Measurements from ENCODE around the gene MIEF1.
"Not testable (repeated sequence)": the region's sequence is repeated elsewhere in the genome, so short reads cannot be mapped to it uniquely, and the experiment has no call there.

Gene MIEF1

GRCh38 chr22:39493759-39494158 lies 8.3 kb upstream of the MIEF1 start:
- DNase-seq, result no peak
- no peaks in the 10 kb centered on the region for H3K27me3 Mint-ChIP-seq
- no peak overlapping the region for H3K27ac Mint-ChIP-seq
- H3K4me3 Mint-ChIP-seq, result no peak overlapping the region
- no peak for ATAC-seq
- no peaks in the 10 kb centered on the region for H3K9me3 Mint-ChIP-seq
- H3K4me1 Mint-ChIP-seq, result peaks cover 47% of the 10 kb centered on the region

GRCh38 chr22:39494471-39495120 lies 7.5 kb upstream of the MIEF1 start:
- no peak for ATAC-seq
- Mint-ChIP-seq H3K4me1 (peaks cover 40% of the 10 kb centered on the region), H3K27me3 (no peaks in the 10 kb centered on the region), H3K9me3 (no peaks in the 10 kb centered on the region), H3K4me3 (no peak overlapping the region), H3K27ac (peak overlapping the region in 1 of 2 donors; percentile 43)
- no peak for DNase-seq

- Mint-ChIP-seq H3K27ac (no peak overlapping the region), H3K27me3 (no peaks in the 10 kb centered on the region), H3K4me3 (no peak overlapping the region), H3K4me1 (peaks cover 30% of the 10 kb centered on the region), H3K9me3 (no peaks in the 10 kb centered on the region)
- peak; percentile 47 to 54 for DNase-seq
- peak; percentile 84 for ATAC-seq
Measured at GRCh38 chr22:39496131-39496838, 5.8 kb upstream of the MIEF1 start.

- Mint-ChIP-seq H3K27me3 (no peaks in the 10 kb centered on the region), H3K27ac (no peak overlapping the region), H3K4me3 (no peak overlapping the region), H3K4me1 (peaks cover 37% of the 10 kb centered on the region), H3K9me3 (no peaks in the 10 kb centered on the region)
- DNase-seq, result no peak
- ATAC-seq, result no peak
Measured at GRCh38 chr22:39497429-39497828, 4.7 kb upstream of the MIEF1 start.

DNA sequence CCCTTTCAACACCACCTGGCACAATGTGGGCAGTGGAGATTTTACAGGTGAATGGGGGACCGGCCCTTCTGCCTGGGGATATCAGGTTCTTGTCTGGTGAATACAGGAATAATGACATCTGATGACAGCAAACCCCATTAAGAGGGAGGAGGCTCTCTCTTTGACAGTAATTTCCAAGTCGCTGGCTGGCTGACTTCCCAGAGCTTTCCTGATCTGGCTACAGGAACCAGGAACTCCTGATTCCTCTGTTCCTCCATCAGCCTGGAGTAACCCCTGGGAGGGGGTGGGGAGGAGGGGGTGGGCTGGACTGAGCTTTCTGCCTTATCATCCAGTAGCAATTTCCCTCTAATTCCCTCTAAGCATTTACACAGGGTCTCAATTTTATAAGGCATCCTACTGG lies 3.7 kb upstream of the MIEF1 start:
- no peak overlapping the region for H3K4me3 Mint-ChIP-seq
- H3K4me1 Mint-ChIP-seq, result peaks cover 40% of the 10 kb centered on the region
- DNase-seq (no peak), ATAC-seq (no peak)
- H3K9me3 Mint-ChIP-seq, result no peaks in the 10 kb centered on the region
- H3K27ac Mint-ChIP-seq, result no peak overlapping the region
- H3K27me3 Mint-ChIP-seq, result no peaks in the 10 kb centered on the region

GRCh38 chr22:39498802-39499201 lies 3.3 kb upstream of the MIEF1 start:
- Mint-ChIP-seq H3K27me3 (no peaks in the 10 kb centered on the region), H3K27ac (no peak overlapping the region), H3K4me3 (no peak overlapping the region), H3K9me3 (no peaks in the 10 kb centered on the region), H3K4me1 (peaks cover 44% of the 10 kb centered on the region)
- DNase-seq (no peak), ATAC-seq (no peak)

- ATAC-seq (no peak), DNase-seq (no peak)
- H3K27ac Mint-ChIP-seq, result no peak overlapping the region
- H3K4me1 Mint-ChIP-seq, result peaks cover 49% of the 10 kb centered on the region
- H3K27me3 Mint-ChIP-seq, result no peaks in the 10 kb centered on the region
- no peaks in the 10 kb centered on the region for H3K9me3 Mint-ChIP-seq
- H3K4me3 Mint-ChIP-seq, result no peak overlapping the region
Measured at GRCh38 chr22:39500101-39500500, 2.0 kb upstream of the MIEF1 start.

DNA sequence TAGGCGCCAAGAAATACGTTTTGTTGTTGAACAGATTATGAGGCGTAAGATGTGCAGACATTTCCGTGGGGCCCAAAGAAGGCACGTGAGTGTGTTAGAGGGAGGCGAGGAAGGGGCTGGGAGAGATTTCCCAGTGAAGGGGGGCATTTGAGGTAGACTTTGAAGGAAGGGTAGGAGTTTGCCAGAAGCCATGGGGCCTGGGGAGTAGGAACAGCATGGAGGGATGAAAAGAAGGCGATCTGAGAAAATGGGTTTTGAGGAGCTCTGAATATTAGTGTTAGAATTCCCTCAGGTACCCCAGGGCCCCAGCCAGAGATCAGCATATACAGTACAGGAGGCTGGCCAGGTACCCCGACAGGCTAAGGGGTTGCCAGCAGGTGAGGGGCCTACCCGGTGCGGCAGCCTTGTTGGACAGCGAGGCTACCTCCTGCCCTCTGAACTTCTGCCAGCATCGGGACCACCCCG lies 414 bp upstream of the MIEF1 start:
- DNase-seq (no peak), ATAC-seq (peak; percentile 60)
- Mint-ChIP-seq H3K4me1 (peaks cover 54% of the 10 kb centered on the region), H3K9me3 (no peaks in the 10 kb centered on the region), H3K27ac (peak overlapping the region; percentile 96 to 100), H3K4me3 (peak overlapping the region; percentile 92 to 94), H3K27me3 (no peaks in the 10 kb centered on the region)

- DNase-seq (no peak), ATAC-seq (no peak)
- no peaks in the 10 kb centered on the region for H3K9me3 Mint-ChIP-seq
- peak overlapping the region; percentile 89 to 96 for H3K27ac Mint-ChIP-seq
- peak overlapping the region; percentile 92 to 94 for H3K4me3 Mint-ChIP-seq
- peaks cover 50% of the 10 kb centered on the region for H3K4me1 Mint-ChIP-seq
- no peaks in the 10 kb centered on the region for H3K27me3 Mint-ChIP-seq
Measured at GRCh38 chr22:39502789-39503409, 809 bp downstream of the MIEF1 start.

DNA sequence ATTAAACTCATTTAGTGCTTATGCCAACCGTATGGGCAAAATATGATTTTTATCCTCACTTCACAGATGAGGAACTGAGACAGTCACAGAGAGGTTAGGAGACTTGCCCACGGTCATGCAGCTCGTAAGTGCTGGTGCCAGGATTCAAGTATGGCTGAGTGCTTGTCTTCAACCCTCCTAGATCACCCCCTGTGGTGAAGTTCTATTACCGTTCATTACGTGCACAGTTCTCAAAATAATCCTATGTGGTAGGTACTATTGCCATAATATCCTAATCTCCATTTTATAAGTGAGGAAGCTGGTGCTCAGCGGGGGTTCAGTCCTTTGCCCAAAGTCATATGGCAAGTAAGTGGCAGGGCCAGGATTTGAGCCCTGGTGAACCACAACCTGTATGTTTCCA lies 1.5 kb downstream of the MIEF1 start:
- ATAC-seq (no peak), DNase-seq (no peak)
- H3K27me3 Mint-ChIP-seq, result no peaks in the 10 kb centered on the region
- peak overlapping the region; percentile 79 to 89 for H3K27ac Mint-ChIP-seq
- H3K9me3 Mint-ChIP-seq, result no peaks in the 10 kb centered on the region
- H3K4me3 Mint-ChIP-seq, result peak overlapping the region; percentile 92 to 94
- peaks cover 57% of the 10 kb centered on the region for H3K4me1 Mint-ChIP-seq

GRCh38 chr22:39504071-39504470 lies 2.0 kb downstream of the MIEF1 start:
- Mint-ChIP-seq H3K27me3 (no peaks in the 10 kb centered on the region), H3K27ac (no peak overlapping the region), H3K9me3 (no peaks in the 10 kb centered on the region), H3K4me3 (peak overlapping the region; percentile 92 to 94), H3K4me1 (peaks cover 59% of the 10 kb centered on the region)
- ATAC-seq (no peak), DNase-seq (no peak)

GRCh38 chr22:39507021-39507420 lies 4.9 kb downstream of the MIEF1 start:
- not testable (repeated sequence) for H3K27me3 Mint-ChIP-seq, ATAC-seq, H3K27ac Mint-ChIP-seq, DNase-seq, H3K9me3 Mint-ChIP-seq, H3K4me3 Mint-ChIP-seq
- peaks cover 54% of the 10 kb centered on the region for H3K4me1 Mint-ChIP-seq

DNA sequence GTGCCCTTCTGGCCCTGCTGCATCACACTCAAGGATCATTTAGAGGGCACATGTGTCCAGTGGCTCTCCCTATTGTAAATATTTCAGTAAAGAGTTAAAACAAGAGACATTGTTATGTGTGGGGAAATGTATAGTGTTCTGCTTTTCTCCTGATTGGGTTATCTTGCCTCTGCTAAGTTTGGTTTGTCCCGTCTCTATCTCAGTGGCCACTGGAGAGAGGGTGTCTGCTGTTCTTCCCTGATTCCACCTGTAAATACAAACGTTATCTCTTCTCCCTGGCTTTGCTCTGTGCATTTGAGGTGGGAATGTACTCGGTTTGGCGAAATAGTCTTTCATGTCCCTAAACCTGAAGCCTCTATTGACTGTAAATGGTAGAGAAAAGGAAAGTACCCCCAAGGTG lies 6.3 kb downstream of the MIEF1 start:
- no peaks in the 10 kb centered on the region for H3K9me3 Mint-ChIP-seq
- no peaks in the 10 kb centered on the region for H3K27me3 Mint-ChIP-seq
- ATAC-seq (no peak), DNase-seq (no peak)
- peaks cover 52% of the 10 kb centered on the region for H3K4me1 Mint-ChIP-seq
- peak overlapping the region in 1 of 2 donors; percentile 41 for H3K27ac Mint-ChIP-seq
- no peak overlapping the region for H3K4me3 Mint-ChIP-seq

DNA sequence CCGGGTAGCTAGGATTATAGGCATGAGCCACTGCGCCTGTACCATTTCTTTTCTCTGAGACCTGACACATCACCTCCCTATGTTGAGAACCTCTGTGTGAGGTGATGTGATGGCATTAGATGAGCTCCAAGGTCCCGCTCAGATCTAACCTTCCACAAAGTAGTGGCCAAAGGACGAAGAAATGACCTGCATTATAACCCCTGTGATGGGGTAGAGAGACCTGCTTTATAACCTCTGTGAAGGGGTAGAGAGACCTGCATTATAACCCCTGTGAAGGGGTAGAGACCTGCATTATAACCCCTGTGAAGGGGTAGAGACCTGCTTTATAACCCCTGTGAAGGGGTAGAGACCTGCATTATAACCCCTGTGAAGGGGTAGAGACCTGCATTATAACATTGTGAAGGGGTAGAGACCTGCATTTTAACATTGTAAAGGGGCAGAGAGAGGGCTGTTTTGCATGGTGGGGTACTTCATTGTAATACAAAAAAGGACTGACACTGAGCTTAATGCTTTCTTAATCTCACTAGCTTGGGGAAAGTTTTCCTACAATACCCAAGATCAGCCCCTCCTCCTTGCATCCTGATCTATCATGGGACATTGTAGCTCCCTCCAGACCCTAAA lies 8.5 kb downstream of the MIEF1 start:
- H3K27ac Mint-ChIP-seq, result no peak overlapping the region
- peaks cover 49% of the 10 kb centered on the region for H3K4me1 Mint-ChIP-seq
- H3K27me3 Mint-ChIP-seq, result no peaks in the 10 kb centered on the region
- no peak for ATAC-seq
- no peaks in the 10 kb centered on the region for H3K9me3 Mint-ChIP-seq
- H3K4me3 Mint-ChIP-seq, result no peak overlapping the region
- no peak for DNase-seq

- peaks cover 49% of the 10 kb centered on the region for H3K4me1 Mint-ChIP-seq
- no peaks in the 10 kb centered on the region for H3K9me3 Mint-ChIP-seq
- no peak overlapping the region for H3K4me3 Mint-ChIP-seq
- no peak for DNase-seq
- H3K27me3 Mint-ChIP-seq, result no peaks in the 10 kb centered on the region
- H3K27ac Mint-ChIP-seq, result peak overlapping the region in 1 of 2 donors; percentile 33
- no peak for ATAC-seq
Measured at GRCh38 chr22:39511226-39511625, 9.1 kb downstream of the MIEF1 start.

GRCh38 chr22:39512026-39512425 lies 9.9 kb downstream of the MIEF1 start:
- ATAC-seq (no peak), DNase-seq (no peak)
- Mint-ChIP-seq H3K4me3 (no peak overlapping the region), H3K27ac (peak overlapping the region; percentile 39 to 40), H3K4me1 (peaks cover 42% of the 10 kb centered on the region), H3K27me3 (no peaks in the 10 kb centered on the region), H3K9me3 (no peaks in the 10 kb centered on the region)
